Fibroblast of skin of scalp (primary cell): ENCODE measurements around the gene SPTBN4.

Experiments
- DNase-seq: peaks from one replicate; pipeline ENCODE4 v3.0.0-alpha.2; 2013

The SPTBN4 gene

GRCh38 chr19:40565910-40566495 is 99.2 kb downstream of the SPTBN4 start:
- no peak for DNase-seq

- DNase-seq: no peak
These were observed 100.4 kb downstream of the SPTBN4 start for GRCh38 chr19:40567040-40567749.

- DNase-seq: no peak
These were observed 101.1 kb downstream of the SPTBN4 start for GRCh38 chr19:40567750-40568494.

GRCh38 chr19:40570313-40571004 is 103.7 kb downstream of the SPTBN4 start:
- peak; percentile 99 for DNase-seq

GRCh38 chr19:40571005-40571318 is 104.2 kb downstream of the SPTBN4 start:
- DNase-seq: no peak

GRCh38 chr19:40571831-40572495 is 105.2 kb downstream of the SPTBN4 start:
- no peak for DNase-seq

- DNase-seq: no peak
These were observed 108.5 kb downstream of the SPTBN4 start for GRCh38 chr19:40575326-40575725.

- DNase-seq: no peak
These were observed 109.4 kb downstream of the SPTBN4 start for GRCh38 chr19:40576151-40576584.

- DNase-seq: peak; percentile 97
These were observed 110.0 kb downstream of the SPTBN4 start, which contains the start of gene SHKBP1 for GRCh38 chr19:40576585-40577451. Gene SHKBP1 (plus strand): TSS chr19:40576873. CDS start chr19:40576900, 27 bp downstream.

- peak; percentile 43 for DNase-seq
These were observed 111.7 kb downstream of the SPTBN4 start for GRCh38 chr19:40578442-40578908.

- no peak for DNase-seq
These were observed 113.8 kb downstream of the SPTBN4 start for GRCh38 chr19:40580619-40581018.

- DNase-seq: no peak
These were observed 114.7 kb downstream of the SPTBN4 start for GRCh38 chr19:40581531-40581930.

- DNase-seq: no peak
These were observed 115.7 kb downstream of the SPTBN4 start for GRCh38 chr19:40582467-40582866.

- DNase-seq: no peak
These were observed 116.5 kb downstream of the SPTBN4 start for GRCh38 chr19:40583283-40583682.

GRCh38 chr19:40584007-40584406 is 117.2 kb downstream of the SPTBN4 start:
- DNase-seq: peak; percentile 35

GRCh38 chr19:40585241-40585981 is 118.6 kb downstream of the SPTBN4 start:
- DNase-seq: peak; percentile 86

- no peak for DNase-seq
These were observed 119.2 kb downstream of the SPTBN4 start for GRCh38 chr19:40585982-40586422.

GRCh38 chr19:40586611-40587010 is 119.8 kb downstream of the SPTBN4 start:
- DNase-seq: no peak

GRCh38 chr19:40588110-40588854 is 121.5 kb downstream of the SPTBN4 start:
- DNase-seq: peak; percentile 61
